Raji (cell line): ENCODE results near the gene DGKA.
A peak's percentile ranks its signal among the peaks of the same experiment; 100 is the strongest.

ENCODE experiments used
- POLR2A ChIP-seq: IDR thresholded peaks from 2 replicates; pipeline ENCODE4 v1.6.1; 2011; ENCODE audit warnings: low read depth, low read length, control low read depth; ENCODE audit not compliant: insufficient read depth

DGKA gene

DNA sequence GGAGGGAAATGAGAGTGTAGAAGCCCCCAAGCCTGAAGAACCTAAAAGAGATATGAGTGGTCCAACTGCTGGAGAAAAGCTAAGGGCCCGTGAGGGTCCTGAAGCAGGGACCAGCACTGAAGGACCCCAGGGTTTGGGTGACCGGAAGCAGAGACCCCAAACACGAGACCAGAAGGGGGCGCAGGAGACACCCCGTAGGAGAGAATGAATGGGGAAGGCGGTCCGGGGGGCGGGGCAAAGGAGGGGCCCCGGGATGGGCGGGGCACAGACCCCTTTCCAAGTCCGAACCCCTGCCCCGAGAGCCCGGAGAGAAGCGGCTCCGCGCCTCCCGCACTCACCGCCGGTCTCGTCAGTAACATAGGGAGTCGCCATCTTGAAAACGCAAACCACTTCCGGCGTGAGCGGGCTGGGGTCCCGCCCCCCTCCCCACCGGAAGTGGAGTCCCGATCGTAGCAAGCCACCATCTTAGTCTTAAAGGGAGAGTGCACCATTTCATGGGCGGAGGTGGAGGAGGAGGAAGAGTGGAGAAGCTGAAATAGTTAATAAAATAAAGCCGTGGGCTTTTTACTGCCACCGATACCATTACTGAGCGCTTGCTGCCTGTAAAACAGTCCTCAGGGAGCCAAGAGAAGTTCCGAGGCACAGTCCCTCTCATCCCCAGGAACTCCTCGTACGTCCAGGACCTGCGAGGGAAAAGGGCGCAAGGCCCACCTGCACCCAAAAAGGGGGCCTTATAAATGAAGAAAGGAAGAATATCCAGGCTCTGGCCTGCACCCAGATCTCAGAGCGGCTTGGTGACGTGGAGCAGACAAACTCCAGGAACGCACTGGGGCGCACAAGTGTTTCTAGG lies 4.0 kb upstream of the DGKA start:
- TF ChIP-seq POLR2A: peak; percentile 29; the same call in 1 of the 2 replicates

DNA sequence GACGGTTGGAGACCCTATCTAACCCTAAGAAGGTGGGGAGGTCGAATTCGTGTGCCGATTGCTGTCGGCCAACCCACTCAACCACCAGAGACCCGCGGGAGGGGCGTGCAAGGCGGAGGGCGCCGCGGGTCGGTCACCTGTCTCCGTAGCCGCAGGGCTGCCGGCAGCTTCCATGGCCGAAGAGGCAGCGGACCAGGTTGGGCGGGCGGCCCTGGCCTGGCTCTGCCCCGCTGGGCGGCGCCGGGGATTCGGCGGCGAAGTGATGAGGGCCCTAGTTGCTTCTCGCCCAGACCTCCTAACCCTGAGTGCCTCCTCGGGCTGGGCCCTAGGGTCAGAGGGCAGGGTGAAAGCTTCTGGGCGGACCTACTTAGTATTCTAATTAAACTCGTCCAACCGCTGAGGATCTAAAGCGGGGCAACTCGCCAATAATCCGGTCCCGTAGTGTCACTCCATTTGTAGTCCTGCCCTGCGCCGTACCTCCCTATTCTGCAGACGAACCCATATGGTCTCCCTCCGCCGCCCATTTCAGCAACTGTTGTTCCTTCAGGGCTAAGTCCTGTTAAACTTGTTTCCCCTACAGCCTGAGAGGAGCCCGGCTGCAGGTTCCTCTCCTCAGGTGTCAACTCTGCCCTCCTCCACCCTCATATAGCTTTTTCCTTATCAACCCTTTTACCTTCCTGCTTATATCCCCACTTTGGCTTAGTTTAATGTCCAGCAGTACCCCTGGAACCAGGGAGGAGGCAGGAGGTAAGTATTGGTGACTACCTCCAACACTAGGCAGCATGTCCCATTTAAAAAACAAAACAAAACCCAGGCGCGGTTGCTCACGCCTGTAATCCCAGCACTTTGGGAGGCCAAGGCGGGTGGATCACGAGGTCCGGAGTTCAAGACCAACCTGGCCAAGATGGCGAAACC lies 3.1 kb upstream of the DGKA start, which contains the start of gene PYM1:
PYM1 (minus strand) TSS at position 307 of the 915 bp plus-strand sequence; CDS start at position 174, 133 bp downstream.
- TF ChIP-seq POLR2A: peak; percentile 86

DNA sequence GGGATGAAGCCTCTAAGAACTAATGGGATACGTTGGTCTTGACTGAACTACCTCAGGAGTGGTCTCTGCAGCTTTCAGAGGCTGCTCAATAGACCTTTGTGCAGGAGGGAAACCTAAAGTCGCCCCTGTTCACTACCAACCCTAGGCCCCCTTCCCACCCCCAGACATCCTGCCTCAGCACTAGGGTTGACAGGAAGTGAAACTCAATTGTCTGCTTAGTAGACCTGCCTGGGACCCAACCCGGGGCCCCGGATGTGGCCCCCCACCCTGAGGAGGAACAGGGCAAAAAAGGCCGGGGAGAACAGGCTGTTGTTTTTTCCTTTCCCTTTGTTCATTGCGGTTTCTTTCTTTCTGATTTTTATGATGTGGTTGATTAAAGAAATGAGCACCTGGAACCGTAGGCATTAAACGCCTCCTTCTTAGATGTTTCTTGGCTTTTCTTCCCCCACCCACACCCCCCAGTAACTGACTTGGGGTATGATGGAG lies 1.6 kb upstream of the DGKA start:
- peak; percentile 67 for TF ChIP-seq POLR2A

DNA sequence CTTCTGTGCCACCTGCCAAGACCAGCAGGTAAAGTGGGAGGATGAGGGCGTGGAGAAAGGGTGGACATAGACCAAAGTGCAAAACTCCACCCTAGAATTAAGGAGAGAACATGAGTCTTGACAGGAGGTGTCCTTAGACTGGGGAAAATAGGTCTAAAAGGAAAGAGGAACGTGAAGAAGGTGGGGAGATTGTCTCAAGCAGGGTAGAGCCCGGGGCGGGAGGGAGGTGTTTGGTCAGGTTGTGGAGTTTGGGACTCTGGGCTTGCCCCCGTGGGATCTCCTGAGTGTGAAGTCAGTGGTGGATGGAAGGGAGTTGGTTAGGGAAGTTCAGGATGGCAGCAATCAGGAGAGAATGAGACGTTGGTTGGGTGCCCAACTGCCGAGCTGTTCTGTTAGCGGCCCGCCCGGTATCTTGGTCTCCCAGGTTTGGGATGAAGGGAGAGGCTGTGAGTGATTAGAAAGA lies 386 bp downstream of the DGKA start:
- no peak for TF ChIP-seq POLR2A

DNA sequence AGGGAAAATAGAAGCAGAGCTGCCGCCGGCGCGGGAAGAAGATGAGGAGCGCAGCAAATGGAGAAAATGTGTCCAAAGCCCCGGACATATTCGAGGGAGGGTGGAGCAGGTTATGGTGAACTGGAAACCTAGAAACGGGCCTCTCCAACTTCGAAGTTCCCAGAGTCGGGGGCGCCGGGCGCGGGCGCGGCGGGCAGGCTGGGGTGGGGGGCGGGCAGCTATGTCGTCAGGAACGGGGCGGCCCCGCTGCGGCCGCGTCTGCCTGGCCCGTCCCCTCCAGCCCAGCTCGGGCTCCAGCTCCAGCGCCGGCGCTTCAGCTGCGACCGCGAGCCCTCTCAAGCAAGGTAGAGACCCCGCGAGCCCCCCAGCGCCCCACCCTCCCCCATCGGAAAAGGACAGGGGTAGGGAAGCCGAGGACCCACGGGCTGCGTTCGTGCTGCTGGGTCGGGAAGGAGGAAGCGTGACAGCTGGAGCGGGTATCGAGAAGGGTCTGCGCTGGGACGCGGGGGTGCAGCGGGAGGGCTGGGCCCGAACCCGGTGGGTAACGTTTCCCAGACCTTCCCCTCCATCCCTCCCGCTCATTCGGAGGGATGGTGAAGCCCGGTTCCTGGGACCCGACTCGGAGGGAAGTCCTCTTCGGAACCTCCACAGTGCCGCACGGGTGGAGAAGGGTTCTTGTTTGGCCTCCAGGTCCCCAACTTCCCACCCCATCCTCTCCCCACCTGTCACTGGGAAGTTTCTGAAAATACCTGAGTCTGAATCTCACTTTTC lies 1.0 kb downstream of the DGKA start:
- TF ChIP-seq POLR2A: no peak

DNA sequence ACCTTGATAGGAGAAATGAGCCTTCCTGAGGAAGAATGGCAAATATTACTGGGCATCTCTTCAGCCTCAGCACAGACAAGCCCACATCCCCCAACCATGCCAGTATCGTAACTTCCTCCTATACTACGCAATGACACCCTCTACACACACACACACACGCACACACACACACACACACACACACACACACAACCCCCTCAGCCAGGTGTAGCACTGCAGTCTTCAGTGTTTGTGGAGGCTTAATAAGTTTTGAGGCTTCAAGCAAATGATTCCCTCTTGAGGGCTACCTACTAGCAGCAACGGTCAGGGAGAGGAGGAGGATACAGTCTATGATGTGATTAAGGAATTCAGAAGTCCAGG lies 1.6 kb downstream of the DGKA start:
- TF ChIP-seq POLR2A: 0 out of 2 replicates have a peak, but pooled peaks have one; percentile 23

DNA sequence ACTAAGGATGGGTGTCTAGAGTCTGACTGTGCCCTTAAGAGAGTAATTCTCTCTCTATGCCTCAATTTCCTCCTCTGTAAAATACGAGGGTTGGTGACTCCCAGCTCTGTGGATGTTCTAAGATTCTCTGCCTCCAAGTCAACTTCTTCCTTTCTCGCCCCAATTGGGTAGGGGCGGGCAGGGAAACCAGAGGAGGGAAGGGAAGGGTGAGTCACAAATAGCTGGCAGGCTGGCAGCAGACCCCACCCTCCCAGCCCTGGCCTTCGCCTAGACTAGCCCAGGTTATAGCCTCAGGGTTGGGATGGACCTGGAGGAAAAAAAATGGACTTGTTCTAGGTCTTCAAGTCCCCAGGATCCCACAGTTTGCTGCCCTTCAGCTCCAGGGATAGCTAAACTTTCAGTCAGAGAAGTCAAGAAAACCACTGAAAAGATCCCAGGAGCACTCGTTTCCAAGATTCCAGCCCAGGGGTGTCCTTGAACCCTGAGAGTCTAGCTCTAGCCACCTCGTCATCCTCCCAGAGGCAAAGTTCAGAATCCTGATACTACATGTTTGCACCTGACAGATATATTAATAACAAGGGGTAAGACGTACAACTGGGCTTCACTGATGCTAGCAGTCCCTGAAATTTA lies 2.3 kb downstream of the DGKA start:
- TF ChIP-seq POLR2A: no peak

DNA sequence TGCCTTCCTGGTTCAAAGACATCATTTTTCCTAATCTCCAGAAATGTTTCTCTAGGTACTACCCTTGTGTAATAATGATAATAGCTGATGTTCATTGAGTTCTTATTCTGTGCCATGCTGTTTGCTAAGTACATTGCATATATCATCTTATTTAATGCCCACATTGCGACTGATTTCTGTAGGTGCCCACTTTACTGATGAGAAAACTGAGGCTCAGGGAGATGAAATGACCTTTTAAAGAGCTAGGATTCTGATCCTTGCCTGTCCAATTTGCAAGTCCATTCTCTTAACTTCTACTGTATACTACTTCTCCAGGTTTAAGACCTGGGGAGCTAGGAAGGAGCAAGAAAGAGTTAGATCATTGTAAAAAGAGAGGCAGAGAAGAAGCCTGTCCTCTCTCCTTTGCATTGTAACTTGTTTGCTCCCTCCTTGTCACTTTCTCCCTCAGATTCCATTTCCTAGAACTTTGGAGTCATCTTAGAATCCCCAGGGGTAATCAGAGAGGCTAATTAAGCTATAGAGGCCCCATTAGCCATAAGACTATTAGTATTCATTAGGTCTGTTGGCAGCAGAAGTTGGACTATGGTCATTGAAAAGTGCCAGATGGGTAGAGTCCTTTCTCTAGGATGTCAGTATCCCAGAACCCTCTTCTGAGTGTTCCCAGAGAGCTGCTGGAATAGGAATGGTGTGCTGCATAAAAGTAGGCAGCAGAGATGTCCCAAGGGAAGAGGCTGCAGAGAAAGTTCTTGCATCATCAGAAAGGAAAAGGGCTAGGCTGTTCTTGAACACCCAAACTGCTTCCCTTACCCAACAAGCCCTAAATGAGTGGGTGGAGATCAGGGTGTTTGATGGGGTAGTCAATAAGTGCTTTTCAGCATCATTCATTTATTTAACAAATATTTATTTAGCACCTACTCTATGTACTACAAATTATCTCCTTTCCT lies 3.1 kb downstream of the DGKA start:
- TF ChIP-seq POLR2A: no peak

DNA sequence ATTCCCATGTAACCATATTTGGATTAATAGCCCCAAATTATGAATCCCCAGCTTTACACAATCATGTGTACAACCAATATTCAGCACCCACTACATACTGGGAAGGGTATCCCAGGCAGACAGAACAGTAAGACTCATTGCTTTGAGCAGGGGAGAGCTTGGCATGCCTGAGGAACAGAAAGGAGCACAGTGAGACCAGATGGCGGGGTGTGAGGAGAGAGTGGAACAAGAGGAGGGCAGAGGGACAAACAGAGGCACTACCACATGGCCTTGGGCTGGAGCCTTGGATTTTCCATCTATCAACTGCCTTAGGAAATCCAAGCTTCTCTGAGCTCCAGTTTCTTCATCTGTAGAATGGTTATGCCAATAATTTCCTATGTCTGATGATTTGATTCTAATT lies 3.8 kb downstream of the DGKA start:
- TF ChIP-seq POLR2A: no peak

DNA sequence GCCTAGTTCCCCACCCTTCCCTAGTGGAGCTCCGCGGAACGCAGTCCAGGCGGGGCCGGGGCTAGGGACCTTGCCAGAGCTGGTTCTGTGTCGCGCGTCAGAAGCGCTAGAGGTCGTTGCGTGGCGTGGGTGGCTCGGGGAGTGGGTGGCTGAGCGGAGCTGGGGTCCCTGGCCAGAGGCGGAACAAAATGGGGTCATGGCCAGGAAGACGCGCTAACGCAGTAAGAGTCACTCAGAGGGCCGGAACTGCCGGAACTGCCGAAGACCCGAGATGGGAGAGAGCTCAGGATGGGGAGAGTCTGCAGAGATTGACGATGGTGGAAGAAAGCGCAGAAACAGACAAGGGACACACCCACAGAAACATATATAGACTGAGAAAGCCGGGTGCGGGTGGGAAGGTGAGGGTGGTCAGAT lies 4.8 kb downstream of the DGKA start:
- TF ChIP-seq POLR2A: no peak

DNA sequence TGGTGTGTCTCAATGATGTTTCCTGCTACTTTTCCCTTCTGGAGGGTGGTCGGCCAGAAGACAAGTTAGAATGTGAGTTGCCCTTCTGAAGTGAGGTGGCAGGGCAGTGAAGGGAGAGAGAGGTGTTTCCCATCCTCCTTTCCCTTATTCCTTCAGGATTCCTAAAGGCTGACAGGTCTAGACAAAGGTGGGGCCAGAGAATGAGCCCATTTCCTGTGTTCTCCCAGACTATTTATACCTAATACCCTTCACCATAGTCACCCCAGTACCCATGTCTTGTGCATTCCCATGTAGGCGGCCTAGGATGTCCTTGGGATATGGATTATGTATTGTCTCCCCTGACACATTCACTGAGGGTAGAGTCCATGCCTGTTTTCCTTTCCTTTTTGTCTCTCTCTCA lies 7.0 kb downstream of the DGKA start:
- TF ChIP-seq POLR2A: no peak

DNA sequence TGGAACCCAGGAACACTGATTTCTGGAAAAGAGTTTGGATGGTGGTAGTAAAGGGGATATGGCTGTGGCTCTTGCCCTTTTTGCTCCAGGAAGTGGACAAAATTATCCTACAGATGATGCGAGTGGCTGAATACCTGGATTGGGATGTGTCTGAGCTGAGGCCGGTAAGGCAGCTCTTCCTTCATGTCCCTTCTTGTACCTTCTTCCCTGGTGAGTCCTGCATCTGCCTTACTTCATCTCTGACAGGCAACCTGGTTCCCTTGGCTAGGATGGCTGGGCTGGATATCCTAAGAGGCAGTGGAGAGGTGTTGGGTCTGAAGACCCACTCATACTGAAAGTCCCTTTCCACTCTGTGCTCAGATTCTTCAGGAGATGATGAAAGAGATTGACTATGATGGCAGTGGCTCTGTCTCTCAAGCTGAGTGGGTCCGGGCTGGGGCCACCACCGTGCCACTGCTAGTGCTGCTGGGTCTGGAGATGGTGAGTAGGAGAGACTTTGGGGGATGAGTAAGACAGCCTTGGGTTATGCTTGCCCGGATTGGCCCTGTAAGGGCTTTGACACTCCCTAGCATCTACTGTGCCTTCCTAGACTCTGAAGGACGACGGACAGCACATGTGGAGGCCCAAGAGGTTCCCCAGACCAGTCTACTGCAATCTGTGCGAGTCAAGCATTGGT lies 8.0 kb downstream of the DGKA start:
- TF ChIP-seq POLR2A: no peak

DNA sequence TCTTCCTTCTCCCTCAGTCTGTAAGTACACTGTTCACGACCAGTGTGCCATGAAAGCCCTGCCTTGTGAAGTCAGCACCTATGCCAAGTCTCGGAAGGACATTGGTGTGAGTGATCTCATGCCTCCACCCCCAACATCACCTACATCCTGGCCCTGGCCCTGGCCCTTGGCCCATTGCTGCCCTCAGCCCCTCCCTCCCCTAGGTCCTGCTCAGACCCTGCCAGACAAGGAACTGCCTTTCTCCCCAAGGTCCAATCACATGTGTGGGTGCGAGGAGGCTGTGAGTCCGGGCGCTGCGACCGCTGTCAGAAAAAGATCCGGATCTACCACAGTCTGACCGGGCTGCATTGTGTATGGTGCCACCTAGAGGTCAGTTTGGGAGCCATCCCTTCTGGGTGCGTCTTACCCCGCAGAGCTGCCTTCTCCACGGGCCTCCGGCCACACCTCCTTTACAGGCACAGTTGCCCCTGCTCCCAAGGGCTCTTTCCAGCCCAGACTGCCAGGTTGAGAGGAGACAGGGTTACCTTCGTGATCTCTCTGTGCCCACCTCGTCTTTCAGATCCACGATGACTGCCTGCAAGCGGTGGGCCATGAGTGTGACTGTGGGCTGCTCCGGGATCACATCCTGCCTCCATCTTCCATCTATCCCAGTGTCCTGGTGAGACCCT lies 9.2 kb downstream of the DGKA start:
- 0 out of 2 replicates have a peak, but pooled peaks have one; percentile 32 for TF ChIP-seq POLR2A

DNA sequence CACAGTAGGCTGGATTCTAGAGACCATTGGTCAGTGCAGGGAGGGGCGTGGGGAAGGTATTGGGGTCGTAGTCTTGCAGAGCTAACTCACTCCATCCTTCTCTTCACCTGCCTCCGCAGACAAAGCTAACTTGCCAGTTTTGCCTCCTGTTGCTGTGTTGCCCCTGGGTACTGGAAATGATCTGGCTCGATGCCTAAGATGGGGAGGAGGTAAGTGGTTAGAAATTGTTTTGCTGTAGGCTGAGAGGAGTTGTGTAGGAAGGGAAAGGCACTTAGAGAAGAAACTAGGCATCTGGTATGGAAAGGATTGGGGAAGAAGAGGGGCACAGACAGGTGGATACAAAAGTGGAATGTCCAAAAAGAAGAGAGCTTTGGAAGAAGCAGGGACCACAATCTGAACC lies 11.1 kb downstream of the DGKA start:
- TF ChIP-seq POLR2A: no peak
